GM21423 (cell line): ENCODE measurements around the gene CCSAP.
A peak's percentile ranks its signal among the peaks of the same experiment; 100 is the strongest.
"Not testable (repeated sequence)": the region's sequence is repeated elsewhere in the genome, so short reads cannot be mapped to it uniquely, and the experiment has no call there.

ENCODE experiments used
- ATAC-seq: cut with Tn5 transposase; IDR thresholded peaks from one replicate; pipeline ENCODE4 v1.9.1; 2021; ENCODE audit warnings: mild to moderate bottlenecking, moderate library complexity; ENCODE audit not compliant: unreplicated experiment

The CCSAP gene

GRCh38 chr1:229291686-229292085 lies 51.2 kb downstream of the CCSAP start:
- not testable (repeated sequence) for ATAC-seq

GRCh38 chr1:229288516-229288915 lies 54.3 kb downstream of the CCSAP start:
- no peak for ATAC-seq

- ATAC-seq: no peak
Measured at GRCh38 chr1:229287267-229287666, 55.6 kb downstream of the CCSAP start.

GRCh38 chr1:229286099-229286766 lies 56.6 kb downstream of the CCSAP start:
- no peak for ATAC-seq

- ATAC-seq: no peak
Measured at GRCh38 chr1:229285440-229285839, 57.4 kb downstream of the CCSAP start.

- no peak for ATAC-seq
Measured at GRCh38 chr1:229284887-229285286, 58.0 kb downstream of the CCSAP start.

- no peak for ATAC-seq
Measured at GRCh38 chr1:229283183-229283611, 59.6 kb downstream of the CCSAP start.

- ATAC-seq: no peak
Measured at GRCh38 chr1:229282295-229282823, 60.5 kb downstream of the CCSAP start.

GRCh38 chr1:229281339-229281926 lies 61.4 kb downstream of the CCSAP start:
- ATAC-seq: no peak

- ATAC-seq: no peak
Measured at GRCh38 chr1:229280921-229281320, 61.9 kb downstream of the CCSAP start.

GRCh38 chr1:229280037-229280828 lies 62.6 kb downstream of the CCSAP start:
- no peak for ATAC-seq

- ATAC-seq: no peak
Measured at GRCh38 chr1:229279242-229279641, 63.6 kb downstream of the CCSAP start.

- no peak for ATAC-seq
Measured at GRCh38 chr1:229278120-229278741, 64.6 kb downstream of the CCSAP start.

- ATAC-seq: no peak
Measured at GRCh38 chr1:229275005-229275404, 67.8 kb downstream of the CCSAP start.

GRCh38 chr1:229273507-229274232 lies 69.2 kb downstream of the CCSAP start:
- no peak for ATAC-seq

GRCh38 chr1:229272164-229273158 lies 70.4 kb downstream of the CCSAP start:
- ATAC-seq: no peak

- ATAC-seq: peak; percentile 45
Measured at GRCh38 chr1:229271448-229272159, 71.2 kb downstream of the CCSAP start.
